HG02970 (cell line): ENCODE measurements around the gene RNF11.
"Not testable (repeated sequence)": the region's sequence is repeated elsewhere in the genome, so short reads cannot be mapped to it uniquely, and the experiment has no call there.

Experiments
- ATAC-seq: cut with Tn5 transposase; IDR thresholded peaks from one replicate; pipeline ENCODE4 v1.9.1; 2021; ENCODE audit warnings: mild to moderate bottlenecking, moderate library complexity, moderate number of reproducible peaks; ENCODE audit not compliant: unreplicated experiment, low FRiP score

RNF11 gene, protein sequence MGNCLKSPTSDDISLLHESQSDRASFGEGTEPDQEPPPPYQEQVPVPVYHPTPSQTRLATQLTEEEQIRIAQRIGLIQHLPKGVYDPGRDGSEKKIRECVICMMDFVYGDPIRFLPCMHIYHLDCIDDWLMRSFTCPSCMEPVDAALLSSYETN

DNA sequence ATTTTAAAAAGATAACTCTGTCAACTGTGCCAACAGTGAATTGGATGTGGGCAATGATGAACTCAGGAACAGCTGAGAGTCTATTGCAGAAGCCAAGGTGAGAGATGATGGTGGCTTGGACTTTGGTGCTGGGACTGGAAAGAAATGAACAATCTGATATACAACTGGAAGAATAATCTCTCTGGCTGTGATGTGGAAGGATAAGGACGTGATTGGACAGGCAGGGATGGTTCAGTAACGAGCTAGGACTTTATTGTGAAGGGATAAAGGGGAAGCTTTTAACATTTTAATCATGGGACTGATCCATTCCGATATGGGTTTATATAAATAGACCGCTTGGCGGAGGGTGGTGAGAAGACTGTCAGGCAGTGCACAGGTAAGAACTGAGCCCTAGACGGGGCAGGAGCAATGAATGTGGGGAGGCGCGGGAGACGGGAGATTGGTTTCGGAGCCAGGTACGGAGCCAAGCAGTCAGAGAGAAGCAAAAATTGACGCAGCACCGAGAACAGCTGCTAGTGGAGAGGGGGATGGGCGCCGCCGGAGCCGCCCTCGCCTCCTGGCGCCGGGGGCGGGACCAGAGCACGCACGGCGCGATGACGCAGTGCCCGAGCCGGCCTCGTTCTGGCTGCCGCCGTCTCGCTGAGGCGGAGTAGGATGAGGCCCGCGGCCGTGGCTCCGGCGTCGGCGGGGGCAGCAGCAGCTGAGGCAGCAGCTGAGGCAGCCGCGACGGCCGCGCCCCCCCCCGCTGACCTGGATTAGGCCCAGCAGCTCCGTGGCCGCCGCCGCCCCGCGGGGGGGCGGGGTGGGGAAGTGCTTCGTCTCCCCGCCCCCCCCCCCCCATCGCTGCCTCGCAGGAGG lies at the start of gene RNF11:
Gene RNF11 (plus strand): TSS at position 601 of the 858 bp plus-strand sequence. CDS start 484 bp downstream, outside the sequence.
- ATAC-seq: peak; percentile 86

DNA sequence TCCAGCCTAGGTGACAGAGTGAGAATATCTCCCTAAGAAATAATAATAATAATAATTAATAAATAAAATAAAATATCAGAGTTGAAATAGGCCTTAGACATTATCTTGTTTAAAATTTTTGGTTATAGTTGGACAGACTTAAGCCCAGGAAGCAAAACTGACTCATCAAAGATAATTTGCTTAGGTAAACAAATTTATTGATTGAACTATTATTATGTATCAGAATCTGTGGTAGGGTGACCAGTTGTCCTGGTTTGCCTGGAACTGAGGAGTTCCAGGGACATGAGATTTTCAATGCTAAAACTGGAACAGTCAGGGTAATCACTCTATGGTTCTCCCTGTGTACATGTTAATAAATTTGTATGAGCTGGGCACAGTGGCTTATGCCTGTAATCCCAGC lies 47.8 kb upstream of the RNF11 start:
- no peak for ATAC-seq

DNA sequence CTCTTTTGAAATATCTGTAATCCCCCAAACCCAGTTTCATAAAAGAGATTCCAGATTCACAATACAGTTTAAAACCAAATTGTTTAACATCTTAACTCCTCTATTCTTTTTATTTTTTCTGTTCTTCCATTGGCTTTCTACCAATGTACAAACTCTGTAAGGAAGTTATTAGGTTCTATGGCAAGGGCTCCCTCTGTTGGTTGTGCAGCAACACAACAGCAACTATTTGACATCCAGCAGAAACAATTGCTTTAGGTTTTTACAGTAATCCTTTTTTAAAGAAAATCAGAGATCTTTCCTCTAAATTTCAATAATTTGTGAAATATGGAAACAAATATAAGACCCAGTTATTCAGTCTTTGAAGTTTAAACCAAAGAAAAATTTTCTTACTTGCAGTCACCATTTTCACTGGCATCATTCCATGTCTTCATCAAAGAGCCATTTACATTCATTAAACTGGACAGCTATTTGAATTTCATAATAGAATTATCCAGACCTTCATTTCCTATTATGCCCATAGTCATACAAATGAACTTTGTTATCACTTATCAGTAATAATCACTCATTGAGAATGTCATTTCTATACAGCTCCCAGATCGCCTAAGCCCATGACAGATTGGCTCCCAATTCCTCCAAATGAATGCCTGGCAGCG lies 46.5 kb upstream of the RNF11 start:
- ATAC-seq: no peak

DNA sequence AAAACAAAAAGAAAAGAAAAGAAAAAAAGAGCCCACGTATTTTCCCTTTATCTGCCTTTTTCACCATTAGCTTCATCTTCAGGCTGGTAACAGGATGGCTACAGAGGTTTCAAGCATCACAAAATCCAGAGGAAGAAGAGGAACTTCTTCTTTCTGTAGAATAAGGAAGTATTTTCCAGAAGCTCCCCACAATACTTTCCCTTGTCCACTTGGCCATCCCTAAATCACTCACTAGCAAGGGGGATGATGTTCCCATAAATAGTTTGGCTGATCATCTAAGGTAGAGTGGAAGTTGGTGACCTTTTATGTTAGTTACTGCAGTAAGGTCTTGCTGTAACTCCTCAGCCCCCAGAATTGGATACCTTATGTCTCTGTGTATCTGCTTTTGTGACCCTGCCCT lies 45.1 kb upstream of the RNF11 start:
- ATAC-seq: no peak

DNA sequence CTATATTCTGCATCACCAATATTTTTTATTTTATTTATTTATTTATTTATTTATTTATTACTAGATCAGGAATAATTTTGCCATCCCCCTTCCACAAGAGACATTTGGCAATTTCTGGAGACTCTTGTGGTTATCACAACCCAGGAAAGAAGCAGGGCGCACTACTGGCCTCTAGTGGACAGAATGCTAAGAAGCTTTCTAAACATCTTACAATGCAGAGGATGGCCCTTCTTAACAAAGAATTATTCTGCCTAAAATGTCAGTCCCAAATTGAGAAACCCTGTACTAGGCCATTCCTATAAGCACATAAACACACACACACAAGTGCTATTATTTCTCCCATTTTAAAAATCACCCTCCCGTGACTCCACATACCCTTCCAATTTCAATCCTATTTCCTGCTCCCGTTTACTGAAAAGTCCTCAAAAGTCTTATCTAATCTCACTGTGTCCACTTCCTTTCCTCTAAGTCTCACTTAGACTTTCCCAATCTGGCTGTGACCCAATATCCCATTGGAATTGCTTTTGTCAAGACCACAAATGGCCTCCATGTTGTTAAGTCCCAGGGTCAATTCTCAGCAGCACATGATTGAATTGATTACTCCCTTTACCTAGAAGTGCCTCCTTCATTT lies 43.7 kb upstream of the RNF11 start:
- ATAC-seq: no peak

DNA sequence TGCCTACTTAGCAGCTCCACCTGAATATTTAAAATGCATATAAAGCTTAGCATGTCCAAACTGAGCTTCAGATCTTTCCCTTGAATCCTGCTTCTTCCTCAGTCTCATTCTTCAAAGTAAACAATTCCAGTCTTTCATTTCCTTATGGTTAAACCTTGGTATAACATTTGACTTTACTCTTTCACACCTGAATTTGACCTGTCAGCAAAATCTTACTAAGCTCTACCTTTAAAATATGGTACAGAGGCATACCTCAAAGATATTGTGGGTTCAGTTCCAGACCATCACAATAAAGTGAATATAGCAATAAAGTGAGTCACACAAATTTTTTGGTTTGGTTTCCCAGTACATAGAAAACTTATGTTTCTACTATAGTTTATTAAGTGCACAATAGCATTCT lies 42.5 kb upstream of the RNF11 start:
- ATAC-seq: no peak

DNA sequence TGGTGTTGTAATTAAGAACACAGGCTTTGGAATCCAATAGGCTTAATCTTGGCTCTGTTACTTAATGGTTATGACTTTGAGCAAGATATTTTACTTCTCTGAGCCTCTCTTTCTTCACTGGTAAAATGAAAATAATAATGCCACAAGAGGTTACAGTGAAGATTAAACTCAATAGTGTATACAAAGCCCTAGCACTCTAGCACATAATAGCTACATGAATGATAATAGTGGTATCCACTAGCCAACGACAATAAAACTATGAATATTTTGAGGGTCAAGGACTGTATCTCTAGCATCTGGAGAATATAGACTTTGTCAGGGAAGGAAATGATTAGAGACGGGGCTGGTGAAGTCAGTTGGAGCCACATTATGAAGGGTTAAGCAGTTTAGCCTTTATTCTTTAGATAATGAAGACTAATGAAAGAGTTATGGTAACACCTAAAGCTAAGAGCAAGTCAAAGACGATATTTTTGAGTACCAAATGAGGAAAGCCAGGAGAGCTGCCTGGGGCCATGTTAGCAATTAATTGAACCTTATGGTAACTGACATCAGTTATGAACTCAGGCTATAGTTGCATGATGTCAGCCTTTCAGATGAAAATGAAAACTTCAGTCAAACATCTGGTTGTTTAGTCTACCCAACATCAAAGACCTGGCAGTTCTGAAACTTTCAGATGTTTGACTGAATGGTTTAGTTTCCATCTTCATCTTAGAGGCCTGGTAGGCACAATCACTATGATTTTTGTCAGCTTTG lies 32.8 kb upstream of the RNF11 start:
- ATAC-seq: no peak

DNA sequence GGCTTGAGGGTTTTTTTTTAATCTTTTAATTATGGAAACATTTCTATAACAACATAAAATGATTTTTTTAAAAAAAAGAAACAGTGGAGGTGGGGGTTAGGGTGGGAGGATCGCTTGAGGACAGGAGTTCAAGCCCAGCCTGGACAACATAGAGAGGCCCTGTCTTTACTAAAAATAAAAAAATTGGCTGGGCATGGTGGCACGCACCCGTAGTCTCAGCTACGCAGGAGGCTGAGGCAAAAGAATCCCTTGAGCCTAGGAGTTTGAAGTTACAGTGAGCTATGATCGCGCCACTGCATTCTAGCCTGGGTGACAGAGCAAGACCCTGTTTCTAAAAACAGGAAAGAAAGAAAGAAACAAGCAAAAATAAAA lies 32.2 kb upstream of the RNF11 start:
- no peak for ATAC-seq

DNA sequence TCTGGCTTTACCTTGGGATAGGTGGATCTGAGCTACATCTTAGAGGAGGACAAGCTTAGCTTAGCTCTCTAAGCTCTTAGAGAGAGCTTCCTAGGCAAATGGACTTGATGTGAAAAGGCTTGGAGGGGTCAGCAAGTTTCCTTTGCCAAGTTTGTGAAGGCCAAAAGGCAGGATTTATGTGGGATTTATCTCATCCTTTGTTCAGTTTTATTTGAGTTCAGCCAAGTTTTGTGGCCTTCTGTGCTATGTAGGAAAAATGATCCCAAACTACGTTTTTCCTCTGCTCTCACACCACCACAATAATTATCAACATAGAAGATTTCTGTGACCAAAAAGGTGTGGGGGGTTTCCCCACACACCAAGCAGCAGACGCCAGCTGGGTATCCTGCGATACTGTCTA lies 26.0 kb upstream of the RNF11 start:
- no peak for ATAC-seq

DNA sequence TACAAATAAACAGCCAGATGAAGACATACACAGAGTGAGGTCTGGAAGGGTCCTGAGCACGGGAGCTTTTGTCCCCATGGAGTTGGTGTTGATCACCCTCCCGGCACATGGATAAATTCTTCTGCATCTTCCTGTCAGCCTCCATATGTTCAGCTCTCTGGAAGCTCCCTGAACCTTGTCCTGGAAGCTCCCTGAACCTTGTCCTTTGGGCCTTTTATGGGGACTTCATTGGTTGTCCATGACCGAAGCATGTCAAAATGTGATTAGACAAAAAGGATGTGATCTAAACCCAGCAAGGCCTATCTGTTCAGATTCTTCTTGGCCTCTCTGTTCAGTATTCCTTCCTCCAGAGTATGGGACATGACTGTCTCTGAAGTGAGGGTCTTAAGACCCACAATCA lies 25.4 kb upstream of the RNF11 start:
- ATAC-seq: no peak

DNA sequence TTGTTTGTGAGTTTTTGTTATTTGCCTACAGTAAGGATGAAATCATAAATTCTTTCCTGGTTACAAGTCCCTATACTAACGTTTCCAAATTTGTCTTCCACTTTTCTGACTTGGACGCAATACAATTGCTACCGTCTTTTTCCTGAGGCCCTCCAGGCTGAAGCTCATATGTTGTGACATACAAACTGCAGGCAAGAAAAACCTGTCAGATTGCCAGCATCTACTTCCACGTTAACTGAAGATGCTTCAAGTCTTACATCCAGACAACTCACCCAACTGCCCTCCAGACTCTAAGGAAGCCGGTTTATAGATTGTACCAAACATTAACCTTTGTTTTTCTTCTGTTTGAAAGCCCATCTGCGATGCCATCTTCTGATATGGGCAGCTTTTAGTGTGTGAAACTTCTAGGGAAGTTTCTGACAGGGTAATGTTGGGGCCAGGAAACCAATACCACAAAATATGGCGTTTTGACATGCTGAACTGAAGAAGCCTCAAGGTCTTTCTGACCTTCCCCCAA lies 21.4 kb upstream of the RNF11 start:
- ATAC-seq: no peak

DNA sequence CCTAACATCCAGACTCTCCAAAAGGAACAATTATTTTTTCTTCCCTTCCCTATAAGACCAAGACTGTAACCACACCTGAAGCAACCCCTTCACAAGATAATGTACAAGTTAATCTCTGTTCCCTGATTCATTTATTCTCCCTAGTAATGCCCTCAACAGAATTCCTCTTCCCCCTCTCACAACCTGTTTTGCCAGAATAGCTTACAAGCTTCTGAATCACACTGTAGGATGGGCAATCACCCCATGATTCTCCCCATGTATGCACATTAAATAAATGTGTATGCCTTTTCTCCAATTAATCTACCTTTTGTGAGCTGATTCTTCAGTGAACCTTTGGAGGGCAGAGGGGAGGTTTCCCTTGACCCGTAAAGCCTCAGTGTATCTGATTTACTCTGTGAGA lies 20.9 kb upstream of the RNF11 start:
- no peak for ATAC-seq

DNA sequence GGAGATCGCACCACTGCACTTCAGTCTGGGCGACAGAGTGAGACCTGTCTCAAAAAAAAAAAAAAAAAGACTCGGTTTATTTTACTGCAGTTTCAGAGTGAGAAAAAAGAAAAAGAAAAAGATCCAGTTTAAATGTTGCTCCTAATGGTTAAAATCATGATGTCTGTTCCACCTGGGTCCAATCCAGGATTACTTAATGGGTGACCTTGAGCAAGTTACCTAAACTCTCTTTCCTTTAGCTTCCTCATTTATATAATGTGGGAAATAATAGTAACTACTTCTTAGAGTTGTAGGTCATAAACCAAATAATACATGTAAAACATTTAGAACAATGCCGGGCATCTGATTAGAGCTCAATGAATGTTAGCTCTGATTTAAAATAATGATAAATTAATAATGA lies 19.4 kb upstream of the RNF11 start:
- no peak for ATAC-seq

DNA sequence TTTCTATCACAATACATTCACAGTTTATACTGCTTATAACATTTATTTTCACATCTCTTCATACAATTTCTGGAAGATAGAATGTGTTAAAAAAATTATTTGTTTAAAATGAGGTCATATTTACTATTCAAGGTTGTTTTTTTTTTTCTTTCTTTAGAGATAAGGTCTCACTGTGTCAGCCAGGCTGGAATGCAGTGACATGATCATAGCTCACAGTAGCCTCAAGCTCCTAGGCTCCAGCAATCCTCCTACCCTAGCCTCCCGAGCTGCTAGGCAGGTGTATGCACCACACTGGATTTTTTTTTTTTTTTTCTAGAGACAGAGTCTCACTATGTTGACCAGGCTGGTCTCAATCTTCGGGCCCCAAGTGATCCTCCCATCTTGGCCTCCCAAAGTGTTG lies 19.0 kb upstream of the RNF11 start:
- no peak for ATAC-seq

DNA sequence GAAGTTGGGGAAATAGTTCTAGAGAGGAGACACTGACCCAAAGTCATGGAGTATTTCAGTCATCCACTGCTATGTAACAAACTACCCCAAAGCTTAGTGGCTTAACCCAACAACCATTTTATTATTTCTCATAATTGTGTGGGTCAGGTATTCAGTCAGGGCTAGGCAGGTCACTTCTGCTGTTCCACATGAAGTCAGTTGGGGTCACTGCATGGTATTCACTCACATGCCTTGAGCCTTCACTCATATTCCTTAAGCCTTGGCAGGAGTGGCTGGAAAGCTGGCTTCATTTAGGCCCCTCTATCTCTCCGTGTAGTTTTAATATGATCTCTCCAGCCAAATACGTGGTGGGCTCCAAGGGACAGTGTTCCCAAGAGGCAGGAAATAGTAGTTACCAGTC lies 17.5 kb upstream of the RNF11 start:
- ATAC-seq: no peak

DNA sequence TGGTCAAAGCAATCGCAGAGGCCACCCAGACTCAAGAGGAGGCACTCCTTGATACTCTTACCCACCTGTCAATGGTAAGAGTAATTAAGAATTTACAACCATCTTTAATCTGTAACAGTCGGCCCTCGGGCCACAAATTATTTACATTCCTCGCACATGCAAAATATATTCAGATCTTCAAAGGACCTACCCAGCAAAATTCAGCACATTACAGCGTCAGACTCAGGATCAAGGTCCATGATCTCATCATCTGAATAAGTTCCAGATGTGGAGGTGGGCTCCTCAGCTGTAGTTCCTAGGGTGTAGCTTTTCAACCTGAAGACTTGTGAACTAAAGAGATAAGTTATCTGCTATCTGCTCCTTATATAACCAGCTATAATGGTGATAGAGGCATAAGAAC lies 17.1 kb upstream of the RNF11 start:
- ATAC-seq: no peak

DNA sequence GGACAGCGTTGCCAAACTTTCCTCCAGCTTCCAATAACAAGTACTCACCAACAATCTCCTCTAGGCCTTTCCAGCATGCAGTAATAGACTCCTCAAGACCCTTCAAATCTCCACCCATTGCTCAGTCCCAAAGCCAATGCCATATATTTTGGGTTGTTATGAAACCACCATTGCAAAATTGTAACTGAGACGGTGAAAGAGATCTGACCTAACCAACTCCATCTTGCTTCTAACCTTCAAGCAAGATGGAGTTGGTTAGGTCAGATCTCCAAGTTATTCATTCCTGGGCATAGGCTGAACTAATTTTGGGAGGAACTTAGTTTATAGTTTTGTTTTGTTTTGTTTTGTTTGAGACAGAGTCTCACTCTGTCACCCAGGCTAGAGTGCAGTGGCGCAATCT lies 14.5 kb upstream of the RNF11 start:
- ATAC-seq: not testable (repeated sequence)

DNA sequence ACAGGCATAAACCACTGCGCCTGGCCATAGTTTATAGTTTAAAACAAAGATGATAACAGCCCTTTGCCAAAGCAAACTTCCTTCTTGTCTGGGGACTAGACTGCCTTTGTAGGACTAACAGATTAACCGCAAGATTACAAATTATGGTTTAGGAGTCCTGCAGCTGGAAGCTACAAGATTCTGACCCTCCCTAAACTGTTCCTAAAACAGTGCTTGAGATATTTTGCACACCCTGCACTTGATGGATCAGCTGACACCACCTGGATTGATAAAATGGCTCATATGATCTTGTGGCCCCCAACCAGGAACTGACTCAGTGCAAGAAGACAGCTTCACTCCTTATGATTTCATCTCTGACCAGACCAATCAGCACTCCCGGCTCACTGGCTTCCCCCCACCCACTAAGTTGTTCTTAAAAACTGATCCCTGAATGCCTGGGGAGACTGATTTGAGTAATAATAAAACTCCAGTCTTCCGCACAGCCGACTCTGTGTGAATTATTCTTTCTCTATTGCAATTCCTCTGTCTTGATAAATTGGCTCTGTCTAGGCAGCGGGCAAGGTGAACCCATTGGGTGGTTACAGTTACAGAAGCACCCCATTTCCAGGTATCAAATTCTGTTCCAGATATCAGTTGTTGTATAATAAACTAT lies 13.8 kb upstream of the RNF11 start:
- no peak for ATAC-seq

DNA sequence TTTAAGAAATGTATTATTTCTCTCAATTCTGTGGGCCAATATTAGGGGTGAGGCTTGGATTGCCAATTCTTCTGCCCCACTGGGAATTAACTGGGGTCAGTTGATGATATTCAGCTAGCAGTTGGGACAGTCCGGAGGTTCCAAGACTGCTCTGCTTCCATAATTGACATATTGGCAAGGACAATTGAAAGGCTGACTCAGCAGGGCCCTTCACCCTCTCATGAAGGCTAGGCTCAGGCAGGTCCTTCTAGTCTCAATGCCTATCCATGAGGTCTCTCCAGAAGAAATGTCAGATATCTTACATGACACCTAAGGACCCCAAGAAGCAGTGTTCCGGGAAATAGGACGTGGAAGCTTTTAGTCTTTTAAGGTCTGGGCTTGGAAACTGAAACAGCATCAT lies 13.3 kb upstream of the RNF11 start:
- ATAC-seq: no peak

DNA sequence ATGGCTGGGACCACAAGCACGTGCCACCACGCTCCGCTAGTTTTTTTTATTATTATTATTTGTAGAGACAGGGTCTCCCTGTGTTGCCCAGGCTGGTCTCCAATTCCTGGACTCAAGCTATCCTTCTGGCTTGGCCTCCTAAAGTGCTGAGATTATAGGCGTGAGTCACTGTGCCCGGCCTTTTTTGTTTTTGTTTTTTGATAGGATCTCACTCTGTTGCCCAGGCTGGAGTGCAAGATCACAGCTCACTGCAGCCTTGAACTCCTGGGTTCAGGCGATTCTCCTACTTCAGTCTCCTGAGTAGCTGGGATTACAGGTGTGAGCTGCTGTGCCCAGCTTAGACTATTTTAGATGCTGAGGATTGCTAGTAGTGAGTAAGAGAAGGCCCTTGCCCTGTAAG lies 11.8 kb upstream of the RNF11 start:
- no peak for ATAC-seq
